Neural progenitor cell (in vitro differentiated cells): ENCODE results near the gene CCDC33. TPM values are rescaled to one million over a fixed set of nuclear protein-coding genes. Genes with fewer than 3 reads are reported as not detected.

Experiments used
- DNase-seq: peaks from one replicate; pipeline ENCODE4 v3.0.0-alpha.2; 2016; ENCODE audit warnings: low spot score
- H2AFZ ChIP-seq: fragments of 200-600 bp; sonication (generic); replicated peaks from 2 replicates; pipeline ENCODE4 v1.6.1; 2016; ENCODE audit warnings: antibody characterized with exemption
- H3F3A ChIP-seq: fragments of 200-600 bp; sonication (generic); 2 replicates; pipeline ENCODE4 v1.6.1; 2016; ENCODE audit warnings: antibody characterized with exemption, low read depth
- H3K27ac ChIP-seq: fragments of 200-600 bp; sonication (generic); 2 replicates; pipeline ENCODE4 v1.5.1; 2016; ENCODE audit warnings: mild to moderate bottlenecking
- H3K27me3 ChIP-seq: fragments of 200-600 bp; sonication (generic); 2 replicates; pipeline ENCODE4 v1.6.1; 2016; ENCODE audit warnings: mild to moderate bottlenecking, moderate library complexity
- H3K36me3 ChIP-seq: fragments of 200-600 bp; sonication (generic); 2 replicates; pipeline ENCODE4 v1.5.1; 2016
- H3K4me1 ChIP-seq: fragments of 200-600 bp; sonication (generic); 2 replicates; pipeline ENCODE4 v1.6.1; 2016; ENCODE audit warnings: mixed run types
- H3K4me2 ChIP-seq: fragments of 200-600 bp; sonication (generic); 2 replicates; pipeline ENCODE4 v1.6.1; 2016
- H3K4me3 ChIP-seq: fragments of 200-600 bp; sonication (generic); 2 replicates; pipeline ENCODE4 v1.5.1; 2016
- H3K79me2 ChIP-seq: fragments of 200-600 bp; sonication (generic); 2 replicates; pipeline ENCODE4 v1.6.1; 2016; ENCODE audit warnings: low read depth
- H3K9ac ChIP-seq: fragments of 200-600 bp; sonication (generic); 2 replicates; pipeline ENCODE4 v1.6.1; 2016
- H3K9me3 ChIP-seq: fragments of 200-600 bp; sonication (generic); 2 replicates; pipeline ENCODE4 v1.5.1; 2016; ENCODE audit warnings: low read depth
- H4K20me1 ChIP-seq: fragments of 200-600 bp; sonication (generic); 2 replicates; pipeline ENCODE4 v1.6.1; 2016; ENCODE audit warnings: low read depth
- H3K27ac Mint-ChIP-seq: 3 replicates; pipeline ENCODE4 v1.8.0; 2021; ENCODE audit warnings: mixed read lengths
- H3K27me3 Mint-ChIP-seq: 2 replicates; pipeline ENCODE4 v1.8.0; 2022; ENCODE audit warnings: low read depth, mild to moderate bottlenecking, inconsistent platforms, moderate library complexity, mixed read lengths; ENCODE audit not compliant: insufficient read depth
- H3K36me3 Mint-ChIP-seq: 3 replicates; pipeline ENCODE4 v1.8.0; 2021; ENCODE audit warnings: mixed read lengths
- H3K4me1 Mint-ChIP-seq: 3 replicates; pipeline ENCODE4 v1.8.0; 2021; ENCODE audit warnings: mixed read lengths
- H3K4me3 Mint-ChIP-seq: 3 replicates; pipeline ENCODE4 v1.8.0; 2021; ENCODE audit warnings: mild to moderate bottlenecking, moderate library complexity, mixed read lengths
- H3K9me3 Mint-ChIP-seq: 3 replicates; pipeline ENCODE4 v1.8.0; 2020; ENCODE audit warnings: mixed read lengths
- CTCF ChIP-seq: fragments of 200-600 bp; sonication (generic); IDR thresholded peaks from 2 replicates; pipeline ENCODE4 v1.5.1; 2017; ENCODE audit warnings: antibody characterized with exemption, mild to moderate bottlenecking
- EZH2 ChIP-seq: fragments of 200-600 bp; sonication (generic); IDR thresholded peaks from 2 replicates; pipeline ENCODE4 v1.6.1; 2017; ENCODE audit warnings: antibody characterized with exemption, mild to moderate bottlenecking, moderate library complexity
- EZH2phosphoT487 ChIP-seq: fragments of 200-600 bp; sonication (generic); IDR thresholded peaks from 2 replicates; pipeline ENCODE4 v1.6.1; 2017; ENCODE audit warnings: antibody characterized with exemption
- total RNA-seq: library from RNA; depleted of rRNA; stranded (reverse); fragments of >200 nt; gene quantifications from 2 replicates; pipeline ENCODE4 v1.2.3, GENCODE V29; 2015; ENCODE audit warnings: low replicate concordance

Gene CCDC33
- total RNA-seq, 1 donor from 2014 or later: not detected

- Histone ChIP-seq H3K4me1 (peaks cover 19% of the 10 kb centered on the region), H3K4me2 (no peak overlapping the region), H3K36me3 (no peaks in the 10 kb centered on the region), H2AFZ (no peak overlapping the region), H3F3A (peaks cover 5% of the 10 kb centered on the region), H3K4me3 (no peak overlapping the region), H3K9ac (no peak overlapping the region), H3K79me2 (no peaks in the 10 kb centered on the region), H4K20me1 (no peaks in the 10 kb centered on the region), H3K9me3 (no peaks in the 10 kb centered on the region), H3K27ac (no peak overlapping the region), H3K27me3 (no peaks in the 10 kb centered on the region)
- Mint-ChIP-seq H3K36me3 (no peaks in the 10 kb centered on the region), H3K27ac (peak overlapping the region; percentile 83), H3K9me3 (no peaks in the 10 kb centered on the region), H3K4me3 (peak overlapping the region; percentile 54), H3K4me1 (peaks cover 58% of the 10 kb centered on the region), H3K27me3 (peaks cover 35% of the 10 kb centered on the region)
- DNase-seq: no peak
- no peak for TF ChIP-seq CTCF
- no peak for TF ChIP-seq EZH2
- no peak for TF ChIP-seq EZH2phosphoT487
These were observed 2.1 kb upstream of the CCDC33 start for GRCh38 chr15:74233851-74234597.

- peaks cover 9% of the 10 kb centered on the region for H3F3A ChIP-seq
- Mint-ChIP-seq H3K4me3 (no peak overlapping the region), H3K4me1 (peaks cover 58% of the 10 kb centered on the region), H3K27me3 (peaks cover 33% of the 10 kb centered on the region), H3K9me3 (no peaks in the 10 kb centered on the region), H3K36me3 (no peaks in the 10 kb centered on the region), H3K27ac (no peak overlapping the region)
- no peaks in the 10 kb centered on the region for H3K27me3 ChIP-seq
- H3K9me3 ChIP-seq: no peaks in the 10 kb centered on the region
- no peak overlapping the region for H2AFZ ChIP-seq
- no peaks in the 10 kb centered on the region for H3K36me3 ChIP-seq
- no peak overlapping the region for H3K4me3 ChIP-seq
- no peaks in the 10 kb centered on the region for H3K79me2 ChIP-seq
- H3K4me1 ChIP-seq: peaks cover 20% of the 10 kb centered on the region
- H3K4me2 ChIP-seq: no peak overlapping the region
- H3K27ac ChIP-seq: no peak overlapping the region
- DNase-seq: no peak
- H3K9ac ChIP-seq: no peak overlapping the region
- TF ChIP-seq CTCF (no peak), EZH2phosphoT487 (no peak), EZH2 (no peak)
- H4K20me1 ChIP-seq: no peaks in the 10 kb centered on the region
These were observed 1.6 kb upstream of the CCDC33 start for GRCh38 chr15:74234598-74234875.

- H3K4me1 ChIP-seq: peaks cover 31% of the 10 kb centered on the region
These were observed 3.1 kb downstream of the CCDC33 start for GRCh38 chr15:74239051-74239705.

More at GRCh38 chr15:74239051-74239705, 3.1 kb downstream of the CCDC33 start:
- H3K27ac Mint-ChIP-seq: peak overlapping the region; percentile 66
- Histone ChIP-seq H3F3A (peaks cover 11% of the 10 kb centered on the region), H3K9me3 (no peaks in the 10 kb centered on the region), H3K4me3 (no peak overlapping the region), H3K79me2 (no peaks in the 10 kb centered on the region), H3K27me3 (no peaks in the 10 kb centered on the region), H3K9ac (no peak overlapping the region), H2AFZ (no peak overlapping the region), H3K36me3 (no peaks in the 10 kb centered on the region), H4K20me1 (no peaks in the 10 kb centered on the region), H3K27ac (no peak overlapping the region), H3K4me2 (no peak overlapping the region)
- no peak overlapping the region for H3K4me3 Mint-ChIP-seq
- H3K9me3 Mint-ChIP-seq: no peaks in the 10 kb centered on the region
- no peak for TF ChIP-seq EZH2
- TF ChIP-seq EZH2phosphoT487: no peak
- no peak for TF ChIP-seq CTCF
- peaks cover 52% of the 10 kb centered on the region for H3K4me1 Mint-ChIP-seq
- no peak for DNase-seq
- H3K36me3 Mint-ChIP-seq: no peaks in the 10 kb centered on the region
- H3K27me3 Mint-ChIP-seq: peaks cover 21% of the 10 kb centered on the region
